ENCODE measurements around the gene ZBTB16.

The ZBTB16 gene

GRCh38 chr11:114091516-114092397 lies 32.2 kb downstream of the ZBTB16 start:
- DNase-seq (ENCODE audit: low read depth): peak; percentile 68
- TF ChIP-seq POLR2A (IDR thresholded peaks at IDR 0.05; ENCODE audit: extremely low read depth, insufficient read length) (no peak), MYC (IDR thresholded peaks at IDR 0.05; ENCODE audit: low read depth, low read length) (no peak)
- TF ChIP-seq, protein P1, sequence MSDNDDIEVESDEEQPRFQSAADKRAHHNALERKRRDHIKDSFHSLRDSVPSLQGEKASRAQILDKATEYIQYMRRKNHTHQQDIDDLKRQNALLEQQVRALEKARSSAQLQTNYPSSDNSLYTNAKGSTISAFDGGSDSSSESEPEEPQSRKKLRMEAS (IDR thresholded peaks at IDR 0.05; ENCODE audit: low read depth, low read length): no peak
- TF ChIP-seq, protein P2, sequence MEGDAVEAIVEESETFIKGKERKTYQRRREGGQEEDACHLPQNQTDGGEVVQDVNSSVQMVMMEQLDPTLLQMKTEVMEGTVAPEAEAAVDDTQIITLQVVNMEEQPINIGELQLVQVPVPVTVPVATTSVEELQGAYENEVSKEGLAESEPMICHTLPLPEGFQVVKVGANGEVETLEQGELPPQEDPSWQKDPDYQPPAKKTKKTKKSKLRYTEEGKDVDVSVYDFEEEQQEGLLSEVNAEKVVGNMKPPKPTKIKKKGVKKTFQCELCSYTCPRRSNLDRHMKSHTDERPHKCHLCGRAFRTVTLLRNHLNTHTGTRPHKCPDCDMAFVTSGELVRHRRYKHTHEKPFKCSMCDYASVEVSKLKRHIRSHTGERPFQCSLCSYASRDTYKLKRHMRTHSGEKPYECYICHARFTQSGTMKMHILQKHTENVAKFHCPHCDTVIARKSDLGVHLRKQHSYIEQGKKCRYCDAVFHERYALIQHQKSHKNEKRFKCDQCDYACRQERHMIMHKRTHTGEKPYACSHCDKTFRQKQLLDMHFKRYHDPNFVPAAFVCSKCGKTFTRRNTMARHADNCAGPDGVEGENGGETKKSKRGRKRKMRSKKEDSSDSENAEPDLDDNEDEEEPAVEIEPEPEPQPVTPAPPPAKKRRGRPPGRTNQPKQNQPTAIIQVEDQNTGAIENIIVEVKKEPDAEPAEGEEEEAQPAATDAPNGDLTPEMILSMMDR (IDR thresholded peaks at IDR 0.05; ENCODE audit: low read depth, low read length): no peak
- H3K4me3 ChIP-seq (ENCODE audit: low read depth, low read length): no peak overlapping the region

DNA sequence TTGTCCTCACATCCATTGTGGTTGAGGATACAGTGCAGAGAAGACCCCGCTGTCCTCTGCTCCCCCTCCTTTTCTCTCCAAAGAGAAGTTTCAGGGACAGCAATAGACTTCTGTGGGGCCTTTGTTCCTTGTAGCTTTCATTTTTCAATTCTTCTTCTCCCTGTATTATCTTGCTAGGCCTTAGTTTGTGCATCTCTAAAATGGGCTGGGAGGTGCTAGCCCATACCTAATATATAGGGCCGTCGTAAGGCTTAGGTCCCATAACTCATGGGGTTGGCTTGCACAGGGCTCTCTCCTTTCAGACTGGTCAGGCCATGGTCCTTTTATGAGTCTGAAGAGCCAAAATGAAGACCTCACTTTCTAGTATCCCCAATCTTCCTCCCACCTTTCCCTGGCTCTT lies 33.0 kb downstream of the ZBTB16 start:
- DNase-seq (ENCODE audit: low read depth): no peak
- no peak for TF ChIP-seq MYC (IDR thresholded peaks at IDR 0.05; ENCODE audit: low read depth, low read length)
- TF ChIP-seq, protein P2 (IDR thresholded peaks at IDR 0.05; ENCODE audit: low read depth, low read length): no peak
- no peak for TF ChIP-seq POLR2A (IDR thresholded peaks at IDR 0.05; ENCODE audit: extremely low read depth, insufficient read length)
- TF ChIP-seq, protein P1 (IDR thresholded peaks at IDR 0.05; ENCODE audit: low read depth, low read length): no peak
- H3K4me3 ChIP-seq (ENCODE audit: low read depth, low read length): no peak overlapping the region

DNA sequence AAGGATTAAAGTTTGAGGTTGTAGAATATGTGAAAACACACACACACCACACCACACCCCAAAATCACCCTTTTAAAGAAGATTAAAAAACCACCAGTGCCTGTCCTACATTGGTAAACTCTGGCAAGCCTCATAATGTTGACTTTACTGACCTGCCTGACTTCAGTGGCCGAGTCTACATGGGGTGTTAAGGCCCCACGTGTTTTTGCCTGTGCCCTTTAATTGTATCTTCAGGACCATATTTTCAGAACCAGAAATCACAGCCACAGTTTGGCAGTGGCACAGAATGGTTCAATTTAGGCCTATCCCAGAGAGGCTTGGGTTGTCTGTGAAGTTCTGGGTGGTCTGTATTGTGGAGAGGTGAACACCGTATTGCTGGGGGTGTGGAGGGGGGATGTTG lies 33.4 kb downstream of the ZBTB16 start:
- TF ChIP-seq, protein P1 (IDR thresholded peaks at IDR 0.05; ENCODE audit: low read depth, low read length): no peak
- TF ChIP-seq, protein P2 (IDR thresholded peaks at IDR 0.05; ENCODE audit: low read depth, low read length): no peak
- TF ChIP-seq POLR2A (IDR thresholded peaks at IDR 0.05; ENCODE audit: extremely low read depth, insufficient read length) (no peak), MYC (IDR thresholded peaks at IDR 0.05; ENCODE audit: low read depth, low read length) (no peak)
- H3K4me3 ChIP-seq (ENCODE audit: low read depth, low read length): no peak overlapping the region
- no peak for DNase-seq (ENCODE audit: low read depth)

- DNase-seq (ENCODE audit: low read depth): no peak
- H3K4me3 ChIP-seq (ENCODE audit: low read depth, low read length): no peak overlapping the region
- TF ChIP-seq, protein P1 (IDR thresholded peaks at IDR 0.05; ENCODE audit: low read depth, low read length): no peak
- TF ChIP-seq POLR2A (IDR thresholded peaks at IDR 0.05; ENCODE audit: extremely low read depth, insufficient read length) (no peak), MYC (IDR thresholded peaks at IDR 0.05; ENCODE audit: low read depth, low read length) (no peak)
- TF ChIP-seq, protein P2 (IDR thresholded peaks at IDR 0.05; ENCODE audit: low read depth, low read length): no peak
These were observed 35.0 kb downstream of the ZBTB16 start for GRCh38 chr11:114094516-114094915.

DNA sequence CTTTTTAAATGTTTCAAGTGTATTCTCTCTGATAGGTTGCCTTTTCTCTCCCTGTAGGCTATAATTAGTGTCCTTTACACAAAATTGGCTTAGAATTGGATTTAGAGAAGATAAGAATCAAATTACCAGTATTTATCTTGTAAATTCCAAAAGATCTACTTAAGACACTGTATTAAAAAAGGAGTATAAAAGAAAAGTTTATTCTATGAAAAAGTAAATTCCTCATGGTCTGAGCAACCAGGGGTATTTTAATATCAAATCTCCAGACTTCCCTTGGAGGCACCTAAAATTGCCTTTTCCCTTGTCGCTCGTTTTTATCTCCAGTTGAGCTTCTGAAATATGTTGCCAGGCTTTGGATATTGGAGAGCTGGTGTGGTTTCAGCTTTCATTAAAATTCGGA lies 36.4 kb downstream of the ZBTB16 start:
- DNase-seq (ENCODE audit: low read depth): no peak
- no peak overlapping the region for H3K4me3 ChIP-seq (ENCODE audit: low read depth, low read length)
- TF ChIP-seq, protein P2 (IDR thresholded peaks at IDR 0.05; ENCODE audit: low read depth, low read length): no peak
- TF ChIP-seq MYC (IDR thresholded peaks at IDR 0.05; ENCODE audit: low read depth, low read length) (no peak), POLR2A (IDR thresholded peaks at IDR 0.05; ENCODE audit: extremely low read depth, insufficient read length) (no peak)
- TF ChIP-seq, protein P1 (IDR thresholded peaks at IDR 0.05; ENCODE audit: low read depth, low read length): no peak

Measured in NB4 (cell line).